Duodenal mucosa (tissue), 2 donors: ENCODE measurements around the gene TNNT1.

Source experiments
- H3K27ac ChIP-seq: one replicate; pipeline ENCODE4 v1.7.0; 2013; ENCODE audit warnings: low read depth, low read length
- H3K27me3 ChIP-seq, 2 donors: one replicate each; pipeline ENCODE4 v1.7.0; 2013; ENCODE audit warnings: low read length in 2 of 2, control low read depth in 1 of 2; ENCODE audit not compliant: insufficient read depth in 2 of 2, control insufficient read depth in 1 of 2
- H3K36me3 ChIP-seq, 2 donors: one replicate each; pipeline ENCODE4 v1.7.0; 2013; ENCODE audit warnings: low read length in 2 of 2, control low read depth in 1 of 2; ENCODE audit not compliant: insufficient read depth in 2 of 2, control insufficient read depth in 1 of 2
- H3K4me1 ChIP-seq, 2 donors: one replicate each; pipeline ENCODE4 v1.7.0; 2013; ENCODE audit warnings: low read length in 2 of 2, control low read depth in 1 of 2; ENCODE audit not compliant: insufficient read depth in 2 of 2, control insufficient read depth in 1 of 2
- H3K4me3 ChIP-seq, 2 donors: one replicate each; pipeline ENCODE4 v1.7.0; 2013; ENCODE audit warnings: low read length in 2 of 2, low read depth in 1 of 2
- H3K9ac ChIP-seq, 2 donors: one replicate each; pipeline ENCODE4 v1.7.0; 2013; ENCODE audit warnings: low read length in 2 of 2, low read depth in 1 of 2
- H3K9me3 ChIP-seq, 2 donors: one replicate each; pipeline ENCODE4 v1.7.0; 2013; ENCODE audit warnings: low read length in 2 of 2, control low read depth in 1 of 2; ENCODE audit not compliant: control insufficient read depth in 1 of 2

Gene TNNT1

DNA sequence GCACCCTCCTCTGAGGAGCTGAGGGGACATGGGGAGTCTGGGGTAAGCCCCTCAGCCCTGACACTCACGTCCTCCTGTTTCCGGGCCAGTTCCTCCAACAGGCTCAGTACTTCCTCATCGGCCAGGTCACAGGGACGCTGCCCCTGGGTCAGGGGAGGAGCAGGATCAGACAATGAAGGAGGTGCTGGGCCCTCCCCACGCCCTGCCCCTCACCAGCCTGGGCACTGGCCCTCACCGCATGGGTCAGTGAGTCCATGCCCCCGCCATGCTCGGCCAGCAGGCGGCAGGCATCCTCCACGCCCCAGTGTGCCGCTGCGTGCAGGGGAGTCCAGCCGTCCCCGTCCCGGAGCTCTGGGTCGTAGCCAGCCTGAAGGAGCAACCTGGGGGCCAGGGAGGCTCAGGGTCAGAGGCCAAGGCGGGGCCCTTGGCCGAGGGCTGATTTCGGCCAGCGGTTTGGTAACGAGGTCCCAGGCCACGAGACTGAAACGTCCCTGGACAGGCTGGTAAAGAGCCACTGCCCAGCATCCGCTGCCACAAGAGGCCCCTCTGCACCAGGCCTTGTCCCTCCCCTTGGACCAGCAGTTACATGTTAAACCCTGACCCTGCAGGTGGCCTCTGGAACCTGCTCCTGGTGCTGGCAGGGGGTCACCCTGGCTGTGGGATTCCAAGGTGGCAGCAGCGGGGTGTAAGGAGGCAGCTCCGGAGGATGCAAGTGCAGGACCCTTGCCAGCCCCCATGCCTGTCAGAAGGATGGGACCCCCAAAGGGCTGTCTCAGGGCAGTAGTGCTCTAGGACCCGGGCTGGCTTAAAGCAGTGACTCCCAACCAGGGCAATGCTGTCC is 50.1 kb downstream of the TNNT1 start:
- Histone ChIP-seq H3K27me3 (no peaks in the 10 kb centered on the region), H3K9ac (no peak overlapping the region), H3K27ac (no peak overlapping the region), H3K36me3 (peaks cover 30 to 54% of the 10 kb centered on the region in 2 donors), H3K4me3 (no peak overlapping the region), H3K9me3 (no peaks in the 10 kb centered on the region), H3K4me1 (no peaks in the 10 kb centered on the region)

DNA sequence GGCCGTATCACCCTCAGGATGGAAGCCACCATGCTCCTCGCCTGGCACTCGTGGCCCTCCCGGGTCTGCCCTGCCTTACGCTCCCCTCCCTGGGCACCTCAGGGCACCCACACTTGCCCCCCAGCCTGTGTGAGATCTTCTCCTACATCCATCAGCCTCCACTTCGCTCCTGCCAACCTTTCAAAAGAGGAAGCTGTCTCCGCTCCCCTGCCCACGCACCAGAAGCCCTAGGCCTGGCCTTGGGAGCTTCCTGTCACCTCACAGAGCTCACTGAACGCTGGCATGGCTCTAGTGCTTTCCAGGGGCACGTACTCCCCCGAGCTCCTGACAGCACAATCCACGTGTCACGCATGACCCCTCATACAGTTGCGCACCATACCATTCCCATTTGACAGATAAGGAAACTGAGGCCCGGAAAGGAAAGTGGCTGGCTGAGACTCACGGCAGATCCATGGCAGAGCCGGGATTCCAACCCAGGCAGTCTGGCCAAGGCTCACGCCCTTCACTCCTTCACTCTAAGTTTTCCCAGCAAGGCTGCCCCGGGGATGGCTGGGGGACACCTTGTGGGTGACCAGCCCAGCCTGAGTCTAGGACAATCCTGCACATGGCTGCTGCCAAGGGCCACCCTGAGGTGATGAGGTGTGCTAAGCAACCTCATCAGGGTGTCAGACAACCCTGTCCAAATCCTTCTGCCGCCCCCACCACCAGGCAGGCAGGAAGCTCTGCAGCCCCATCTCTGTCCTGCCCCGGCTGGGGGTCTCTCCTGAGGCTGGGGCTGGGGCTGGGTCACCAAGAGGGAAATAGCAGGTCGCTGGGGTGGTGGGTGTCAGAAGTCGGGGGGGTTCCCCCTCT is 50.9 kb downstream of the TNNT1 start:
- Histone ChIP-seq H3K27ac (no peak overlapping the region), H3K4me3 (no peak overlapping the region), H3K36me3 (peaks cover 25 to 50% of the 10 kb centered on the region in 2 donors), H3K4me1 (no peaks in the 10 kb centered on the region), H3K27me3 (no peaks in the 10 kb centered on the region), H3K9me3 (no peaks in the 10 kb centered on the region), H3K9ac (no peak overlapping the region)

DNA sequence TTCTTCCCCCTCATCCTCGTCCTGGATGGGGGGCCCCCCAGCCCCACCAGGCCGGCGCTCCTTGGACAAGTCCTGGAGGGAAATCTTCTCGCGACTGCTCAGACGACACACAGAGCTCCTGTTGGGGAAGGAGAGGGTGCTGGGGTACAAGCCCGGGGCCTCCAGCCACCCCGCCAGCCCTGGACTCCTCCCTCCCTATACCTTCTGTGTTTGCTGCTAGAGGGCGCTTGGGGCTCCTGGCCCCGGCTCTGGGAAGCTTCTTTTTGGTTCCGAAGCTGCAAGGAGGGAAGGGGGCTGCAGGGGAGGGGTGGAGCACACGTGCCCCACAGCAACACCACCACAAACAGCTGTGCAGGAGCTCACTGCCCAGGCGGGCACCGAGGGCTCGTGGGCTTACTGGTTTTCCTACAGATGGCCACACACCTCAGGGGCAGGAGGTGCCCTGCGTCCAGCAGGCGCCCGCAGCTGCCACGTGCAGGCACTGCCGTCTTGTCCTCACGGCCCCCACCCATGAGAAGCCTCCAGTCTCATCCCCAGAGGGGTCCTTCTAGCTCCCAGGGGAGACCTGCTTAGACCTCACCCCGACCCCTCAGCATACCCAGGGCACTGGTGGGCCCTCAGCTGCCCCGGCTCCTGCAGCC is 52.8 kb downstream of the TNNT1 start:
- Histone ChIP-seq H3K9ac (no peak overlapping the region), H3K9me3 (no peaks in the 10 kb centered on the region), H3K27ac (no peak overlapping the region), H3K4me3 (no peak overlapping the region), H3K36me3 (peaks cover 20 to 49% of the 10 kb centered on the region in 2 donors), H3K4me1 (no peaks in the 10 kb centered on the region), H3K27me3 (no peaks in the 10 kb centered on the region)

DNA sequence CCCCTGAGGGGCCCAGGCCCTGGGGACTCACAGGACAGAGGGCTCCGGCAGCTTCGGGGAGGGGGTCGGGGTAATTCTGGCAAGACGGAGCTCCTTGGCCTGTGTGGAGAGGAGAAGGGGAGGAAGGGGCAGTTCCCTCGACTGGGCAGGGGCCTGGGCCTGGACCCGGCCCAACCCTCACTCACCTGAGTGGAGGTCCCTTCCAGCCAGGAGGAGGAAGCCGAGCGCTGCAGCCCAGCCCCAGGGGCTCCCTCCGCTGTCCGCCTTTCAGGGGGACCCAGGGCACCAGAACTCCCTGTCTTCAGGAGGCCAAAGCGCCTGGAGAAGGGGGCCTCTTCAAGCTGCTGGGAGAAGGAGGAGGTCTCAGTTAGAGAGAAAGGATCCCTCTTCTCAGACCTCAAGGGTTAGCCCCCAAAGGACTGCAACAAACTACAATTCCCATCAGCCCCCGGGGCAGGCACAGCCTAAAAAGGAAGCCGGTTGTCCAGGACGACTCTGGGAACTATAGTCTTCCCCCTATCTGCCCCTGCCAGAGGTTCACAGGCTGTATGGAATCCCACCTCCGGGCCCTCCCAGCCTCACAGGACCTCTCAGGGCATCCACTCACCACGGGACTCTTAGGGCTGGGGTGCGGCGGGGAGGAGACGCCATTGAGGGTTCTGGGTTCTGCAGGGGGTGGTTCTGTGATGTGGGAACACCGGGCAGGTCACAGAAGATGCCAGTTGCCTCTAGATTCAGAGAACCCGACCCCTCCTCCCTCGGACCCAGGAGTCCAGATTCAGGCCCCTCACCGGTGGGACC is 53.5 kb downstream of the TNNT1 start:
- Histone ChIP-seq H3K27ac (no peak overlapping the region), H3K4me1 (no peaks in the 10 kb centered on the region), H3K9ac (no peak overlapping the region), H3K27me3 (no peaks in the 10 kb centered on the region), H3K36me3 (peaks cover 19 to 52% of the 10 kb centered on the region in 2 donors), H3K9me3 (no peaks in the 10 kb centered on the region), H3K4me3 (no peak overlapping the region)

DNA sequence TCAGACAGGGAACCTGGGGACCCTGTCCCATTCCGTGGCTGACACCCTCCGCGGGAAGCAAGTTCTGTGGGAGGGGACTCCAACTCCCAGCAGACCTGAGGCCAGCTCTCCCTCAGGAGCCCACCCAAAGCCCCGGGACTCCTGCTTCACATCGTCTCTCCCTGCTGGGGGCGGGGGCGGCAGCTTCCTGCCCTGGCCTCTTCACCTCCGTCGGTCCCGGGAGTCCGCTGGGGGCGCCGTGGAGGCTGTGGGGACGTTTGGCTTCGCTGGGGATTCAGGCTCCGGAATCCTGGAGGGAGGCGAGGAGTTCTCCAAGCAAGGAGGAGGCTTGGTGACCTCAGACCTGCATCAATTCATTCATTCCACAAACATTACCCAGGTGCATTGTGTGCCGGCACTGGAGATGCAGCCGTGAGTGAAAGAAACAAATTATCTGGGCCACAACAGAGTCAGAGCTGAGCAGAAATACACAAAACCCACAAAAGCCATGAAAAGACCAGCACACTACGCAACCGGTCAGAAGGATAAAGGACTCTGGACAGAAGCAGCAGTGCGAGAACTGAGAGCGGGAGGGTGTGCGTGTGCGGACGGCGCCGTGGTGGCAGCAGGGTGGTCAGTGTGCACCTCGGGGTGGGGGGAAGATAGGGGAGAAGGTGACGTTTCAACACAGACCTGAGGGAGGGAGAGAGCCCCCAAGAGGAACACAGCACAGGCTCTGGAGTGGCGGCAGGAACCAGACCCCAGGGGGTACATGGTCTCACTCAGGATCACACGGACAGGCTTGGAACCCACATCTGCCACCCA is 54.3 kb downstream of the TNNT1 start:
- Histone ChIP-seq H3K9ac (no peak overlapping the region), H3K36me3 (peaks cover 19 to 46% of the 10 kb centered on the region in 2 donors), H3K27ac (no peak overlapping the region), H3K9me3 (no peaks in the 10 kb centered on the region), H3K27me3 (no peaks in the 10 kb centered on the region), H3K4me3 (no peak overlapping the region), H3K4me1 (no peaks in the 10 kb centered on the region)

DNA sequence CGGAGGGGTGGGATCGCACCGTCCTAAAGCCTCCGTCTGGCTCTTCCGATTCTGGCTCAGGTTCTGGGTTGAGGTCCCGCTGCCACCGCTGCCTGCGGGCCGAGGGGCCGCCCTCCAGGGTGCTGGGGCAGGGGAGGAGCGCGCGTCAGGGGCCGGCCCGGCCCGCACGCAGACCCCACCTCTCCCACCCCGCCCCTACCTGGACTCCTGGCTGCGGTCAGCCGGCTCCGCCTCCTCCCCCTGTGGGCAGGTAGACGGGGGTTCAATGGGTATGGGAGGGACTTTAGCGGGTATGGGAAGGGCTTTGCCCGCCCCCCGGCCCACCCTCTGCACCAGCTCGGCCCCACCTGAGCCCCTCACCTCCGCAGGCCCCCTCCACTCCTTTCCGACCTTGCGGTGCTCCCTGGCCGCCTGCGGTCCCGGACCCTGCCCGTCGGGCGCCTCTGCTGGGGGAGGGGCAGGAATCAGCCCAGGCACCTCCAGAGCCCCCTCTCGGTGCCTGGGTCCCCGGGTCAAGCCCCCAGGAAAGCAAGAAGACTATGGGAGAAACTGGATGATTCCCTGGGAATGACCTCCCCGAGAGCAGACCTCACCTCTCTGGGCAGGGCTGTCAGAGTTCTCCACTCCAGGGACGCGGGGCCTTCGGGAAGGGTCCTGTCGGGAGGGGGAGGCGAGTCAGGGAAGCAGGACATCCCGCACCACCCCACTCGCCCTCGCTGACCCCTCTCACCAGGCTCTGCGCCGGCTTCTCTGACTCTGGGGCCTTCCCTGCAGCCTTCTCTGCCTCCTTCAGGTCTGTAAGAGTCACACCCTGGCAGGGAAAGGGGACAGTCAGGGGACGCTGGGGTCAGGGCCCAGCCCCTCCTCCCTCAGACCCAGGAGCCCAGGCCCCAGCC is 56.3 kb downstream of the TNNT1 start:
- H3K36me3 ChIP-seq, result peaks cover 9 to 27% of the 10 kb centered on the region in 2 donors
- H3K9me3 ChIP-seq, result no peaks in the 10 kb centered on the region
- H3K4me1 ChIP-seq, result peaks cover 0 to 8% of the 10 kb centered on the region in 2 donors
- no peak overlapping the region for H3K4me3 ChIP-seq
- H3K27ac ChIP-seq, result no peak overlapping the region
- no peaks in the 10 kb centered on the region for H3K27me3 ChIP-seq
- no peak overlapping the region for H3K9ac ChIP-seq

DNA sequence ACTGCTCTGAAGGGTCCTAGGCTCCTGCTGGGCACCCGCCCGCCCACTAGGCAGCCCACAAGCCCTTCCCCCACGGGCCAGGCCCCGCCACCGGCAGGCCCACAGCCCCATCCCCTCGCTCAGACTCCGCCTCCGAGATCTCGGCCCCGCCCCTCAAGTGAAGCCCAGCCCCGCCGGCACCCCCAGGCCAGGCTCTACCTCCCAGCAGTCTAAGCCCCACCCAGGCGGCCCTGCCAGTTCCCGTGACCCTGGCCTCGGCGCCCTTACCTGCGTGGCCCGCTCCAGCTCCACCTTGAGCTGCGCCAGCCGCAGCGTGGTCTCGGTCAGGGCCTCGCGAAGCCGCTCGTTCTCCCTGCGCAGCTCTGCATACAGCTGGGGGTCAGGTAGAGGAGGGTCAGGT is 57.1 kb downstream of the TNNT1 start:
- peaks cover 9 to 26% of the 10 kb centered on the region in 2 donors for H3K36me3 ChIP-seq
- H3K9ac ChIP-seq, result no peak overlapping the region
- H3K9me3 ChIP-seq, result no peaks in the 10 kb centered on the region
- peaks cover 7 to 15% of the 10 kb centered on the region in 2 donors for H3K4me1 ChIP-seq
- peaks cover 2 to 4% of the 10 kb centered on the region in 2 donors for H3K27me3 ChIP-seq
- H3K27ac ChIP-seq, result no peak overlapping the region
- no peak overlapping the region for H3K4me3 ChIP-seq

DNA sequence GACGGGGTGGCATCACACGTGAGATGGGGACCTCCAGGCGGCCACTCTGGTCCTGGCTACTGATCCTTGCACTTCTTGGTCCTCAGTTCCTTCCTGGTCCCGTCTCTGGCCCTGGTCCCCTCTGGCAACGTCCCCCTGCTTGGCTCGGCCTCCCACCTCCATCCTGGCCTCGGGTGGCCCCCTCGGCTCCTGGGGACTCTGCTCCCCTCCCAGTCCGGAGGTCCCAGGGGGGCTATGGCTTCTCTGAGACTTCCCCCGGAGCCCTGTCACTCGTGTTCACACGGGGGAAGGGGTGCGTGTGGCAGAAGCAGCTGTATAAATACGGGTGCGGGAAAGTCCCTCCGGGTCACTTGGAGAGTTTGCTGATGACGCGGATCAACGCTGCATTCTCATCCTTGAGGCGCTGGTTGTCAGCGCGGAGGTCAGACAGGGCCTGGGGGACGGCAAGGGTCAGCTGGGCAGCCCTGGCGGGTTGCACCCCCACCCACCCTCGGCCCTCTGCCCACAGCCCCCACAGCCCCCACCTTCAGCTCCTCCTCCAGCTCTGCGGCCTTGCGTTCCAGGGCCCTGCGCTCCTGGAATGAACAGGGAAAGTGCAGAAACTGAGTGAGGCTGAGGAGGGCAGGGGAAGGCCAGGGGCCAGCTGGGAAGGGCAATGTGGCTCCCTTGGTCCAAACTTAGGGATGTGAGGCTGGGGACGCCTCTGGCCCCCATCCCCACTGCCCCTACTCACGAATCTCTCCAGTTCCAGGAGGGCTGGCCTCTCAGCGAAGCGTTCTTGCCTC is 57.7 kb downstream of the TNNT1 start:
- Histone ChIP-seq H3K9me3 (no peaks in the 10 kb centered on the region), H3K27me3 (peaks cover 5 to 6% of the 10 kb centered on the region in 2 donors), H3K4me1 (peaks cover 9 to 18% of the 10 kb centered on the region in 2 donors), H3K27ac (no peak overlapping the region), H3K36me3 (peaks cover 9 to 26% of the 10 kb centered on the region in 2 donors), H3K4me3 (no peak overlapping the region), H3K9ac (no peak overlapping the region)
